H1 (cell line): Measurements from ENCODE around the gene CDKL5. TPM values are rescaled to one million over a fixed set of nuclear protein-coding genes. Genes with fewer than 3 reads are reported as not detected.

Experiments
- BACH1 ChIP-seq: IDR thresholded peaks from 2 replicates; pipeline ENCODE4 v1.6.1; 2012; ENCODE audit warnings: low read length, improper control_type of control experiment
- BCL11A ChIP-seq, 2 experiments: IDR thresholded peaks; one replicate each; pipeline ENCODE4 v1.6.1; 2011; ENCODE audit warnings: low read depth in 2 of 2, low read length in 2 of 2, mild to moderate bottlenecking in 2 of 2
- CEBPB ChIP-seq: IDR thresholded peaks from 2 replicates; pipeline ENCODE4 v1.6.1; 2012; ENCODE audit warnings: low read depth, low read length
- FOSL1 ChIP-seq: IDR thresholded peaks from 2 replicates; pipeline ENCODE4 v1.6.1; 2011; ENCODE audit warnings: mild to moderate bottlenecking, low read depth, low read length, moderate library complexity; ENCODE audit not compliant: insufficient read depth
- GABPA ChIP-seq: IDR thresholded peaks from 2 replicates; pipeline ENCODE4 v1.6.1; 2011; ENCODE audit warnings: mild to moderate bottlenecking, low read length, moderate library complexity, borderline replicate concordance; ENCODE audit not compliant: insufficient read depth
- RAD21 ChIP-seq, 2 experiments: IDR thresholded peaks in 1 of 2; conservative IDR thresholded peaks in 1 of 2; 2 replicates each; pipeline ENCODE4 v1.6.1; 2011; ENCODE audit warnings: low read depth in 2 of 2, low read length in 2 of 2, improper control_type of control experiment in 1 of 2, inconsistent platforms in 1 of 2, mild to moderate bottlenecking in 1 of 2, moderate library complexity in 1 of 2
- SIRT6 ChIP-seq: IDR thresholded peaks from one replicate; pipeline ENCODE4 v1.7.1; 2012; ENCODE audit warnings: low read length, inconsistent platforms
- SIX5 ChIP-seq: IDR thresholded peaks from 2 replicates; pipeline ENCODE4 v1.6.1; 2011; ENCODE audit warnings: mild to moderate bottlenecking, low read depth, low read length
- polyA plus RNA-seq, 7 experiments: library from polyadenylated mRNA; depleted of rRNA in 3 of 7; stranded (reverse) in 5 of 7; unstranded in 2 of 7; fragments of >200 nt in 5 of 7; fragments of 200-250 nt in 2 of 7; gene quantifications; 1 replicate in 5 of 7; 2 replicates in 1 of 7; 4 replicates in 1 of 7; pipeline versions ENCODE4 v1.2.1 to v1.2.3, GENCODE V29; 2011 to 2013; ENCODE audit warnings: missing spikeins in 2 of 7, mixed read lengths in 2 of 7
- total RNA-seq: library from RNA; stranded (reverse); fragmentation: NEBNext Ultra II Directional; extraction: Animal tissue kit (Norgen Biotek cat#: 25700); gene quantifications from 2 replicates; pipeline ENCODE4 v1.2.1, GENCODE V29; 2021
- TF ChIP-seq, protein P1 (sequence below): fragments of 300-600 bp; sonication (generic); IDR thresholded peaks from 2 replicates; pipeline ENCODE4 v1.7.1; 2012; ENCODE audit warnings: low read length, moderate library complexity, mild to moderate bottlenecking, inconsistent platforms; ENCODE audit not compliant: insufficient replicate concordance
- TF ChIP-seq, protein P2 (sequence below): IDR thresholded peaks from 2 replicates; pipeline ENCODE4 v1.6.1; 2011; ENCODE audit warnings: low read depth, mild to moderate bottlenecking, low read length; ENCODE audit not compliant: insufficient read depth

The CDKL5 gene
- total and polyA plus RNA-seq, 2 of the 8 experiments (the other 6 are each of a cell fraction or from before 2014, with no cell fraction given): 5.5 to 15.6 TPM

DNA sequence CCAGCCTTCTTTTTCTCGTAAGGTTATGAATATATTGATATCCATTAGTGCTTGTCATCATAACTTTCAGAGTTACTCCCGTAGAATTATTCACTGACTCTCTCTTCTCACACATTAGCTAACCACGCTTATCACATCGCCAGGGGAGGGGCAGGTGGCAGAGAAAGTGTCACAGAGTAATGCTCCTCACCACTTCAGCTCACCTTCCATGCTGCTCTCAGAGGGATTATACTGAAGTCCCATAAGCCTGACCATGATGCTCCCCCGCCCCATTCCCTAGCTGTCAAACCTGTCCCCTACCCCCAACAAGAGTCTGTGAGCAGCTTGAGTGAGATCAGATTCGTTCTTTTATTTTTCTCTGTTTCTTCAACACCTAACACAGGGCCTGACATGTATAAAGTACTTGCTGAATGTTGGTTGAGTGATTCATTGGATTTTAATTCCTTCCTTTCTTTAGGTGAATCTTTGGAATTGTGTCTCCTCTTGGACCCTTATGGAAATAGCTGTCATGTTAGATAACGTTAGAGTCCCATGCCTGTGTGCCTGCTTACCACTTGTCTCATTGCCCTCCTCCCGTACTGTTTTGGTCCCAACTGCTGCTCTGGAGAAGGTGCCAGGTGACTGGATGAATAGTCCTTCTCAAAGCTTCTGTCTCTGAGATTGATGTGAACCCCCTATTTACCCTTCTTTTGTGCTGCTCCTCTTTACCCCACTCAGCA is 191.4 kb downstream of the CDKL5 start (continued):
- TF ChIP-seq, protein P1, sequence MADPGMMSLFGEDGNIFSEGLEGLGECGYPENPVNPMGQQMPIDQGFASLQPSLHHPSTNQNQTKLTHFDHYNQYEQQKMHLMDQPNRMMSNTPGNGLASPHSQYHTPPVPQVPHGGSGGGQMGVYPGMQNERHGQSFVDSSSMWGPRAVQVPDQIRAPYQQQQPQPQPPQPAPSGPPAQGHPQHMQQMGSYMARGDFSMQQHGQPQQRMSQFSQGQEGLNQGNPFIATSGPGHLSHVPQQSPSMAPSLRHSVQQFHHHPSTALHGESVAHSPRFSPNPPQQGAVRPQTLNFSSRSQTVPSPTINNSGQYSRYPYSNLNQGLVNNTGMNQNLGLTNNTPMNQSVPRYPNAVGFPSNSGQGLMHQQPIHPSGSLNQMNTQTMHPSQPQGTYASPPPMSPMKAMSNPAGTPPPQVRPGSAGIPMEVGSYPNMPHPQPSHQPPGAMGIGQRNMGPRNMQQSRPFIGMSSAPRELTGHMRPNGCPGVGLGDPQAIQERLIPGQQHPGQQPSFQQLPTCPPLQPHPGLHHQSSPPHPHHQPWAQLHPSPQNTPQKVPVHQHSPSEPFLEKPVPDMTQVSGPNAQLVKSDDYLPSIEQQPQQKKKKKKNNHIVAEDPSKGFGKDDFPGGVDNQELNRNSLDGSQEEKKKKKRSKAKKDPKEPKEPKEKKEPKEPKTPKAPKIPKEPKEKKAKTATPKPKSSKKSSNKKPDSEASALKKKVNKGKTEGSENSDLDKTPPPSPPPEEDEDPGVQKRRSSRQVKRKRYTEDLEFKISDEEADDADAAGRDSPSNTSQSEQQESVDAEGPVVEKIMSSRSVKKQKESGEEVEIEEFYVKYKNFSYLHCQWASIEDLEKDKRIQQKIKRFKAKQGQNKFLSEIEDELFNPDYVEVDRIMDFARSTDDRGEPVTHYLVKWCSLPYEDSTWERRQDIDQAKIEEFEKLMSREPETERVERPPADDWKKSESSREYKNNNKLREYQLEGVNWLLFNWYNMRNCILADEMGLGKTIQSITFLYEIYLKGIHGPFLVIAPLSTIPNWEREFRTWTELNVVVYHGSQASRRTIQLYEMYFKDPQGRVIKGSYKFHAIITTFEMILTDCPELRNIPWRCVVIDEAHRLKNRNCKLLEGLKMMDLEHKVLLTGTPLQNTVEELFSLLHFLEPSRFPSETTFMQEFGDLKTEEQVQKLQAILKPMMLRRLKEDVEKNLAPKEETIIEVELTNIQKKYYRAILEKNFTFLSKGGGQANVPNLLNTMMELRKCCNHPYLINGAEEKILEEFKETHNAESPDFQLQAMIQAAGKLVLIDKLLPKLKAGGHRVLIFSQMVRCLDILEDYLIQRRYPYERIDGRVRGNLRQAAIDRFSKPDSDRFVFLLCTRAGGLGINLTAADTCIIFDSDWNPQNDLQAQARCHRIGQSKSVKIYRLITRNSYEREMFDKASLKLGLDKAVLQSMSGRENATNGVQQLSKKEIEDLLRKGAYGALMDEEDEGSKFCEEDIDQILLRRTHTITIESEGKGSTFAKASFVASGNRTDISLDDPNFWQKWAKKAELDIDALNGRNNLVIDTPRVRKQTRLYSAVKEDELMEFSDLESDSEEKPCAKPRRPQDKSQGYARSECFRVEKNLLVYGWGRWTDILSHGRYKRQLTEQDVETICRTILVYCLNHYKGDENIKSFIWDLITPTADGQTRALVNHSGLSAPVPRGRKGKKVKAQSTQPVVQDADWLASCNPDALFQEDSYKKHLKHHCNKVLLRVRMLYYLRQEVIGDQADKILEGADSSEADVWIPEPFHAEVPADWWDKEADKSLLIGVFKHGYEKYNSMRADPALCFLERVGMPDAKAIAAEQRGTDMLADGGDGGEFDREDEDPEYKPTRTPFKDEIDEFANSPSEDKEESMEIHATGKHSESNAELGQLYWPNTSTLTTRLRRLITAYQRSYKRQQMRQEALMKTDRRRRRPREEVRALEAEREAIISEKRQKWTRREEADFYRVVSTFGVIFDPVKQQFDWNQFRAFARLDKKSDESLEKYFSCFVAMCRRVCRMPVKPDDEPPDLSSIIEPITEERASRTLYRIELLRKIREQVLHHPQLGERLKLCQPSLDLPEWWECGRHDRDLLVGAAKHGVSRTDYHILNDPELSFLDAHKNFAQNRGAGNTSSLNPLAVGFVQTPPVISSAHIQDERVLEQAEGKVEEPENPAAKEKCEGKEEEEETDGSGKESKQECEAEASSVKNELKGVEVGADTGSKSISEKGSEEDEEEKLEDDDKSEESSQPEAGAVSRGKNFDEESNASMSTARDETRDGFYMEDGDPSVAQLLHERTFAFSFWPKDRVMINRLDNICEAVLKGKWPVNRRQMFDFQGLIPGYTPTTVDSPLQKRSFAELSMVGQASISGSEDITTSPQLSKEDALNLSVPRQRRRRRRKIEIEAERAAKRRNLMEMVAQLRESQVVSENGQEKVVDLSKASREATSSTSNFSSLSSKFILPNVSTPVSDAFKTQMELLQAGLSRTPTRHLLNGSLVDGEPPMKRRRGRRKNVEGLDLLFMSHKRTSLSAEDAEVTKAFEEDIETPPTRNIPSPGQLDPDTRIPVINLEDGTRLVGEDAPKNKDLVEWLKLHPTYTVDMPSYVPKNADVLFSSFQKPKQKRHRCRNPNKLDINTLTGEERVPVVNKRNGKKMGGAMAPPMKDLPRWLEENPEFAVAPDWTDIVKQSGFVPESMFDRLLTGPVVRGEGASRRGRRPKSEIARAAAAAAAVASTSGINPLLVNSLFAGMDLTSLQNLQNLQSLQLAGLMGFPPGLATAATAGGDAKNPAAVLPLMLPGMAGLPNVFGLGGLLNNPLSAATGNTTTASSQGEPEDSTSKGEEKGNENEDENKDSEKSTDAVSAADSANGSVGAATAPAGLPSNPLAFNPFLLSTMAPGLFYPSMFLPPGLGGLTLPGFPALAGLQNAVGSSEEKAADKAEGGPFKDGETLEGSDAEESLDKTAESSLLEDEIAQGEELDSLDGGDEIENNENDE: no peak
- no peak for TF ChIP-seq CEBPB
- TF ChIP-seq SIX5: no peak
- TF ChIP-seq FOSL1: no peak
- no peak for TF ChIP-seq GABPA
- TF ChIP-seq, protein P2, sequence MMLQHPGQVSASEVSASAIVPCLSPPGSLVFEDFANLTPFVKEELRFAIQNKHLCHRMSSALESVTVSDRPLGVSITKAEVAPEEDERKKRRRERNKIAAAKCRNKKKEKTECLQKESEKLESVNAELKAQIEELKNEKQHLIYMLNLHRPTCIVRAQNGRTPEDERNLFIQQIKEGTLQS: no peak
- TF ChIP-seq RAD21 (IDR thresholded peaks at IDR 0.05 in 1 of 2, conservative IDR thresholded peaks at IDR 0.05 in 1 of 2; ENCODE audit: low read depth in 2 of 2, low read length in 2 of 2): no peak
- no peak for TF ChIP-seq BCL11A (IDR thresholded peaks at IDR 0.05; ENCODE audit: low read depth in 2 of 2, low read length in 2 of 2)
- no peak for TF ChIP-seq SIRT6
- TF ChIP-seq BACH1: no peak
